Right lobe of liver (tissue), 4 donors: Measurements from ENCODE around the gene ARHGAP29.

Source experiments
- POLR2A ChIP-seq: fragments of 450-650 bp; IDR thresholded peaks from one replicate; pipeline ENCODE4 v1.6.1; 2017; ENCODE audit warnings: antibody characterized with exemption, mild to moderate bottlenecking
- TF ChIP-seq, protein P1 (sequence below), 4 donors: fragments of 200-600 bp in 3 of 4; fragments of 450-650 bp in 1 of 4; IDR thresholded peaks; one replicate each; pipeline versions ENCODE4 v1.5.1 to v1.8.0; 2016 to 2022; ENCODE audit warnings: antibody characterized with exemption in 4 of 4, mild to moderate bottlenecking in 2 of 4
- donor health status: DM: no; HTN: no; CAD: no.
- donor health status: DM: no; HTN: no; CAD: no.
- donor health status: DM: no; HTN: yes; CAD: no.

DNA sequence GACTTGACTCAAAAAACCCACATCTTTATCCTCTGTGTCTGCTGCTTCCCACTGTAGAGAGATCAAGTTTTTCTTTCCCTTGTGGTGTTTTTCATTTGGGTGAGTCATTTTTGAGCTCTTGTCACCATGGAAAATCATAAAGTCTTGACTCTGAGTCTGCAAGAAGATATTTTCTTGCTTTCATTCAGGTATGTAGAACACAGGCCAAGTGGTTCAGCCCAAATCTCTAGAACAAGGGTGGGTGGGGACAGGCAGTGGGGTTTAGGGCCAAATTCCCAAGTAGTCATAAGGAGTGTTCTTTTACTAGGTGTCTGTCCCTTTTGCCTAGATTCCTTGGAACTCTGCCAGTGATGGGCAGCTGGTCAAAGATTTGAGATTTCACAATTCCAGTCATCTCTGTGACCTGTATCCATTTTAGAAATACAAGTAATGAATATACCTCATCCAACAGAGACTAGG, 21.5 kb upstream of the ARHGAP29 start:
- TF ChIP-seq, protein P1, sequence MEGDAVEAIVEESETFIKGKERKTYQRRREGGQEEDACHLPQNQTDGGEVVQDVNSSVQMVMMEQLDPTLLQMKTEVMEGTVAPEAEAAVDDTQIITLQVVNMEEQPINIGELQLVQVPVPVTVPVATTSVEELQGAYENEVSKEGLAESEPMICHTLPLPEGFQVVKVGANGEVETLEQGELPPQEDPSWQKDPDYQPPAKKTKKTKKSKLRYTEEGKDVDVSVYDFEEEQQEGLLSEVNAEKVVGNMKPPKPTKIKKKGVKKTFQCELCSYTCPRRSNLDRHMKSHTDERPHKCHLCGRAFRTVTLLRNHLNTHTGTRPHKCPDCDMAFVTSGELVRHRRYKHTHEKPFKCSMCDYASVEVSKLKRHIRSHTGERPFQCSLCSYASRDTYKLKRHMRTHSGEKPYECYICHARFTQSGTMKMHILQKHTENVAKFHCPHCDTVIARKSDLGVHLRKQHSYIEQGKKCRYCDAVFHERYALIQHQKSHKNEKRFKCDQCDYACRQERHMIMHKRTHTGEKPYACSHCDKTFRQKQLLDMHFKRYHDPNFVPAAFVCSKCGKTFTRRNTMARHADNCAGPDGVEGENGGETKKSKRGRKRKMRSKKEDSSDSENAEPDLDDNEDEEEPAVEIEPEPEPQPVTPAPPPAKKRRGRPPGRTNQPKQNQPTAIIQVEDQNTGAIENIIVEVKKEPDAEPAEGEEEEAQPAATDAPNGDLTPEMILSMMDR (IDR thresholded peaks at IDR 0.05) = no peak
- no peak for TF ChIP-seq POLR2A
